SK-N-SH (cell line): Measurements from ENCODE around the gene PLTP. TPM values are rescaled to one million over a fixed set of nuclear protein-coding genes. Genes with fewer than 3 reads are reported as not detected.

Source experiments
- CTCF ChIA-PET: fragments of 300-600, 350-600 bp; formaldehyde crosslinking; extraction: SDS; loops from one replicate; lab custom pipeline; 2021; lab: Yijun Ruan, JAX
- POLR2A ChIA-PET: fragments of 350-600 bp; sonication (Branson Sonifier 250); formaldehyde crosslinking; extraction: SDS; loops from one replicate; lab custom pipeline; 2020; ENCODE audit warnings: antibody characterized with exemption, inconsistent platforms; lab: Yijun Ruan, JAX
- DNase-seq: peaks from one replicate; pipeline ENCODE4 v3.0.0; 2012
- H2AFZ ChIP-seq: fragments of 200-600 bp; sonication (generic); 2 replicates; pipeline ENCODE4 v1.8.1; 2016; ENCODE audit warnings: antibody characterized with exemption, mild to moderate bottlenecking, low read depth
- H3F3A ChIP-seq: fragments of 200-600 bp; sonication (generic); replicated peaks from 2 replicates; pipeline ENCODE3; 2016; ENCODE audit warnings: antibody characterized with exemption, mild to moderate bottlenecking; ENCODE audit not compliant: insufficient read depth
- H3K27ac ChIP-seq, 2 experiments: fragments of 200-500 bp in 1 of 2; fragments of 200-600 bp in 1 of 2; sonication (Bioruptor generic) in 1 of 2; sonication (generic), shearing (Covaris generic) in 1 of 2; 2 replicates each; pipeline versions ENCODE4 v1.5.1 to v1.6.1; 2014 to 2016; ENCODE audit warnings: low read depth in 2 of 2, inconsistent platforms in 1 of 2, low read length in 1 of 2, mild to moderate bottlenecking in 1 of 2, mixed read lengths in 1 of 2
- H3K27me3 ChIP-seq: fragments of 200-600 bp; sonication (generic), shearing (Covaris generic); 2 replicates; pipeline ENCODE4 v1.6.1; 2016; ENCODE audit warnings: mixed run types; ENCODE audit not compliant: insufficient read depth
- H3K36me3 ChIP-seq, 2 experiments: fragments of 200-500 bp in 1 of 2; fragments of 200-600 bp in 1 of 2; sonication (Bioruptor generic) in 1 of 2; sonication (generic) in 1 of 2; replicated peaks in 1 of 2; 2 replicates each; pipeline versions ENCODE3 to v1.5.1; 2014 to 2016; ENCODE audit warnings: low read length in 1 of 2, mild to moderate bottlenecking in 1 of 2; ENCODE audit not compliant: insufficient read depth in 2 of 2, control insufficient read depth in 1 of 2
- H3K4me1 ChIP-seq, 2 experiments: fragments of 200-500 bp in 1 of 2; fragments of 200-600 bp in 1 of 2; sonication (Bioruptor generic) in 1 of 2; sonication (generic), shearing (Covaris generic) in 1 of 2; 2 replicates each; pipeline versions ENCODE4 v1.5.1 to v1.6.1; 2014 to 2016; ENCODE audit warnings: low read depth in 1 of 2, low read length in 1 of 2, mixed run types in 1 of 2; ENCODE audit not compliant: insufficient read depth in 2 of 2, control insufficient read depth in 1 of 2
- H3K4me2 ChIP-seq: fragments of 200-600 bp; sonication (generic), shearing (Covaris generic); 2 replicates; pipeline ENCODE4 v1.6.1; 2017; ENCODE audit warnings: mixed run types
- H3K4me3 ChIP-seq, 2 experiments: fragments of 200-500 bp in 1 of 2; fragments of 200-600 bp in 1 of 2; sonication (Bioruptor generic) in 1 of 2; sonication (generic), shearing (Covaris generic) in 1 of 2; 2 replicates each; pipeline versions ENCODE4 v1.5.1 to v1.8.1; 2014 to 2016; ENCODE audit warnings: low read depth in 2 of 2, inconsistent platforms in 1 of 2, low read length in 1 of 2, mild to moderate bottlenecking in 1 of 2, mixed read lengths in 1 of 2, moderate library complexity in 1 of 2
- H3K79me2 ChIP-seq: fragments of 200-600 bp; sonication (generic); 2 replicates; pipeline ENCODE4 v1.8.1; 2017; ENCODE audit warnings: mild to moderate bottlenecking; ENCODE audit not compliant: insufficient read depth
- H3K9ac ChIP-seq: fragments of 200-600 bp; sonication (generic); 2 replicates; pipeline ENCODE4 v1.6.1; 2017; ENCODE audit warnings: mixed run types
- H3K9me2 ChIP-seq: fragments of 200-600 bp; sonication (generic); 2 replicates; pipeline ENCODE4 v1.6.1; 2017; ENCODE audit warnings: mixed run types
- H3K9me3 ChIP-seq: fragments of 200-600 bp; sonication (generic); 2 replicates; pipeline ENCODE4 v1.6.1; 2017; ENCODE audit warnings: mixed run types, mild to moderate bottlenecking, moderate library complexity
- H4K20me1 ChIP-seq: fragments of 200-600 bp; sonication (generic); 2 replicates; pipeline ENCODE4 v1.6.1; 2017; ENCODE audit warnings: mild to moderate bottlenecking, mixed run types; ENCODE audit not compliant: insufficient read depth
- CHD2 ChIP-seq: fragments of 150-350 bp; IDR thresholded peaks from 2 replicates; pipeline ENCODE4 v1.6.1; 2018; ENCODE audit warnings: low read length; ENCODE audit not compliant: partially characterized antibody
- EP300 ChIP-seq, 2 experiments: IDR thresholded peaks; 2 replicates each; pipeline versions ENCODE4 v1.4.0 to v1.6.1; 2012; ENCODE audit warnings: borderline replicate concordance in 1 of 2, low read depth in 1 of 2, low read length in 1 of 2
- EZH2phosphoT487 ChIP-seq: fragments of 200-600 bp; sonication (generic); IDR thresholded peaks from 2 replicates; pipeline ENCODE4 v1.6.1; 2017; ENCODE audit warnings: low read depth, mixed run types, mild to moderate bottlenecking, antibody characterized with exemption, moderate library complexity, borderline replicate concordance
- GATA2 ChIP-seq: sonication (generic); formaldehyde crosslinking; IDR thresholded peaks from 2 replicates; pipeline ENCODE4 v1.5.0; 2020; ENCODE audit warnings: mild to moderate bottlenecking, missing genetic modification reagents
- JUND ChIP-seq: IDR thresholded peaks from 2 replicates; pipeline ENCODE4 v1.4.0; 2012
- MXI1 ChIP-seq: IDR thresholded peaks from 2 replicates; pipeline ENCODE4 v1.6.1; 2012; ENCODE audit warnings: mild to moderate bottlenecking, low read depth, low read length, improper control_type of control experiment
- PBX3 ChIP-seq: IDR thresholded peaks from 2 replicates; pipeline ENCODE4; 2012
- POLR2AphosphoS5 ChIP-seq: IDR thresholded peaks from 2 replicates; pipeline ENCODE4 v1.6.1; 2012; ENCODE audit warnings: low read depth, low read length
- RAD21 ChIP-seq: IDR thresholded peaks from 2 replicates; pipeline ENCODE4 v1.6.1; 2012; ENCODE audit warnings: mild to moderate bottlenecking, low read length
- RFX5 ChIP-seq: IDR thresholded peaks from 2 replicates; pipeline ENCODE4 v1.6.1; 2012; ENCODE audit warnings: mild to moderate bottlenecking, improper control_type of control experiment, low read length
- RXRA ChIP-seq: IDR thresholded peaks from 2 replicates; pipeline ENCODE4 v1.4.0; 2012; ENCODE audit warnings: low read depth, mild to moderate bottlenecking, borderline replicate concordance
- SIN3A ChIP-seq: IDR thresholded peaks from 2 replicates; pipeline ENCODE4 v1.6.1; 2012; ENCODE audit warnings: low read depth, mild to moderate bottlenecking, low read length, moderate library complexity, borderline replicate concordance
- TAF1 ChIP-seq: IDR thresholded peaks from 2 replicates; pipeline ENCODE4 v1.6.1; 2012; ENCODE audit warnings: low read depth, mild to moderate bottlenecking, low read length, moderate library complexity, borderline replicate concordance
- YY1 ChIP-seq: IDR thresholded peaks from 2 replicates; pipeline ENCODE4 v1.4.0; 2012; ENCODE audit warnings: low read depth, mild to moderate bottlenecking
- WGBS: methylation state at CpG from one replicate; pipeline ENCODE4 v1.1.6; 2017; ENCODE audit warnings: low lambda C conversion rate; 5-methylcytosine and 5-hydroxymethylcytosine counted together
- polyA plus RNA-seq, 3 experiments: library from polyadenylated mRNA; depleted of rRNA; stranded (reverse); fragments of >200 nt; gene quantifications; 2 replicates each; pipeline ENCODE4 v1.2.3, GENCODE V29; 2012
- TF ChIP-seq, protein P1 (sequence below): IDR thresholded peaks from 2 replicates; pipeline ENCODE4 v1.4.0; 2012; ENCODE audit warnings: low read depth

The PLTP gene
- polyA plus RNA-seq, 1 of the 3 experiments (the other 2 are of a cell fraction): 154 TPM

DNA sequence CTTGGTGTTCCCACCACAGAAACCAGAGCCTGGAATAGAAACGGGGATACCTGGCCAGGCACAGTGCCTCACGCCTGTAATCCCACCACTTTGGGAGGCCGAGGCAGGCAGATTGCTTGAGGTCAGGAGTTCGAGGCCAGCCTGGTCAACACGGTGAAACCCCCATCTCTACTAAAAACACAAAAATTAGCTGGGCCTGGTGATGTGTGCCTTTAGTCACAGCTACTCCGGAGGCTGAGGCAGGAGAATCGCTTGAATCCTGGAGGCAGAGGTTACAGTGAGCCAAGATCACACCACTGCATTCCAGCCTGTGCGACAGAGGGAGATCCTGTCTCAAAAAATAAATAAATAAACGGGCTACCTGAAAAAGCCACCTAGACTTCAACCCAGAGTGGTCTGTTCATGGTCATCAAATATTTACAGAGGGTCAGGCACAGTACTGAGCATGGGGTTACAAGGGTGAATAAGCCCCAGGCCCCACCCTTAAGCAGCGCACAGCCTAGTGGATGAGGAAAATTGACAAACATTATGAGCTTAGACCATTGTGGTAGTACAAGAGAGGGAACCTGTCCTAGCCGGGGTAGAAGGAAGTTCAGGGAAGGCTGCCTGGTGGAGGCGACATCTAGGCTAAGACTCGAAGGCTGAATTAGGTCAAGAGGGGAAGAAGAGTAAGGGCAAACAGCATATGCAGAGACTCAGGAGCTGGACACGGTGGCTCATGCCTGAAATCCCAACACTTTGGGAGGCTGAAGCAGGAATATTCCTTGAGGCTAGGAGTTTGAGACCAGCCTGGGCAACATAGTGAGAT, 15.3 kb upstream of the PLTP start:
- ChIA-PET POLR2A (no interaction called here), CTCF (interaction anchor here (1.0 to 1.7 kb wide), 5 partner anchors 8 to 60 kb away, joined by 3 to 7 read pairs (median 5); no protein-coding TSS in a partner anchor)
- H3K27me3 ChIP-seq: no peaks in the 10 kb centered on the region
- peaks cover 10% of the 10 kb centered on the region for H3K79me2 ChIP-seq
- H3K4me3 ChIP-seq: no peak overlapping the region
- WGBS: 77% methylated on average over 14 of the region's 14 CpGs
- no peaks in the 10 kb centered on the region for H4K20me1 ChIP-seq
- no peaks in the 10 kb centered on the region for H3K9me2 ChIP-seq
- no peaks in the 10 kb centered on the region for H3K4me1 ChIP-seq
- no peak overlapping the region for H3K27ac ChIP-seq
- TF ChIP-seq SIN3A (no peak), YY1 (no peak), JUND (no peak), RXRA (no peak), TAF1 (no peak), POLR2AphosphoS5 (no peak), RFX5 (no peak), EP300 (IDR thresholded peaks at IDR 0.05; ENCODE audit: borderline replicate concordance in 1 of 2, low read depth in 1 of 2, low read length in 1 of 2) (no peak), MXI1 (no peak), RAD21 (no peak), PBX3 (no peak), CHD2 (no peak), GATA2 (no peak)
- TF ChIP-seq, protein P1, sequence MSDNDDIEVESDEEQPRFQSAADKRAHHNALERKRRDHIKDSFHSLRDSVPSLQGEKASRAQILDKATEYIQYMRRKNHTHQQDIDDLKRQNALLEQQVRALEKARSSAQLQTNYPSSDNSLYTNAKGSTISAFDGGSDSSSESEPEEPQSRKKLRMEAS: no peak
- peaks cover 9% of the 10 kb centered on the region for H3F3A ChIP-seq
- no peak overlapping the region for H3K9ac ChIP-seq
- no peaks in the 10 kb centered on the region for H3K9me3 ChIP-seq
- H3K36me3 ChIP-seq: peaks cover 0 to 6% of the 10 kb centered on the region in 2 experiments
- no peak overlapping the region for H3K4me2 ChIP-seq
- no peak for DNase-seq
- no peak overlapping the region for H2AFZ ChIP-seq

- H3K4me1 ChIP-seq: no peaks in the 10 kb centered on the region
- H3K36me3 ChIP-seq: peaks cover 0 to 4% of the 10 kb centered on the region in 2 experiments
- H3K4me3 ChIP-seq: no peak overlapping the region
- TF ChIP-seq SIN3A: no peak
- no peak for TF ChIP-seq EZH2phosphoT487
- no peak for TF ChIP-seq POLR2AphosphoS5
- H3K27me3 ChIP-seq: no peaks in the 10 kb centered on the region
- peaks cover 9% of the 10 kb centered on the region for H3F3A ChIP-seq
- H3K27ac ChIP-seq: no peak overlapping the region
- POLR2A ChIA-PET: no interaction called here
- CTCF ChIA-PET: interaction anchor here (1.4 to 1.6 kb wide), 2 partner anchors 37 to 43 kb away, joined by 4 to 5 read pairs; no protein-coding TSS in a partner anchor
- no peak for DNase-seq
- no peak overlapping the region for H3K4me2 ChIP-seq
- H4K20me1 ChIP-seq: no peaks in the 10 kb centered on the region
- no peak overlapping the region for H2AFZ ChIP-seq
- H3K9me2 ChIP-seq: no peaks in the 10 kb centered on the region
- no peaks in the 10 kb centered on the region for H3K9me3 ChIP-seq
- 89% methylated on average over 2 of the region's 2 CpGs for WGBS
- H3K9ac ChIP-seq: no peak overlapping the region
- peaks cover 5% of the 10 kb centered on the region; the same call in 1 of the 2 replicates for H3K79me2 ChIP-seq
These were observed 14.7 kb upstream of the PLTP start for GRCh38 chr20:45926731-45927070.
